Naive thymus-derived CD4-positive, alpha-beta T cell (primary cell): ENCODE measurements around the gene ELAVL1. TPM values are rescaled to one million over a fixed set of nuclear protein-coding genes. Genes with fewer than 3 reads are reported as not detected.

Source experiments
- ATAC-seq: fragments of 150-1000 bp; cut with Tn5 transposase; 2 replicates; pipeline ENCODE4 v1.10.0; 2021; ENCODE audit warnings: mild to moderate bottlenecking, moderate library complexity
- CTCF ChIA-PET: fragments of 350-600 bp; sonication (Branson Sonifier 250); formaldehyde crosslinking; loops from one replicate; lab custom pipeline; 2021; ENCODE audit warnings: antibody characterized with exemption; lab: Charles Lee
- POLR2A ChIA-PET: fragments of 350-600 bp; sonication (Branson Sonifier 250); formaldehyde crosslinking; loops from one replicate; lab custom pipeline; 2021; ENCODE audit warnings: antibody characterized with exemption, inconsistent platforms; lab: Charles Lee
- DNase-seq, 9 donors: peaks; one replicate each; pipeline versions ENCODE4 v3.0.0 to v3.0.0-alpha.2; 2020 to 2022; ENCODE audit warnings: mixed read lengths in 1 of 9
- H3K27ac ChIP-seq: one replicate; pipeline ENCODE4 v1.7.0; 2013; ENCODE audit warnings: mild to moderate bottlenecking, low read depth, low read length, moderate library complexity
- H3K27me3 ChIP-seq, 2 donors: one replicate each; pipeline ENCODE4 v1.7.0; 2013; ENCODE audit warnings: low read length in 2 of 2, mild to moderate bottlenecking in 2 of 2, moderate library complexity in 2 of 2; ENCODE audit not compliant: control insufficient read depth in 2 of 2, insufficient read depth in 2 of 2
- H3K36me3 ChIP-seq, 3 experiments: 1 replicate in 2 of 3; 2 replicates in 1 of 3; pipeline ENCODE4 v1.7.0; 2013; ENCODE audit warnings: low read length in 3 of 3, mild to moderate bottlenecking in 3 of 3, moderate library complexity in 1 of 3; ENCODE audit not compliant: insufficient read depth in 3 of 3, control insufficient read depth in 2 of 3
- H3K4me1 ChIP-seq, 2 donors: one replicate each; pipeline ENCODE4 v1.7.0; 2013; ENCODE audit warnings: low read length in 2 of 2, mild to moderate bottlenecking in 2 of 2, moderate library complexity in 1 of 2; ENCODE audit not compliant: control insufficient read depth in 2 of 2, insufficient read depth in 2 of 2
- H3K4me3 ChIP-seq: 2 replicates; pipeline ENCODE4 v1.7.0; 2013; ENCODE audit warnings: mild to moderate bottlenecking, low read length
- H3K9me3 ChIP-seq, 3 experiments: 1 replicate in 2 of 3; 2 replicates in 1 of 3; pipeline ENCODE4 v1.7.0; 2013; ENCODE audit warnings: low read length in 3 of 3; ENCODE audit not compliant: control insufficient read depth in 2 of 3
- H3K27ac Mint-ChIP-seq, 9 donors: one replicate each; pipeline ENCODE4 v1.8.0; 2020 to 2022; ENCODE audit warnings: mixed read lengths in 9 of 9, mild to moderate bottlenecking in 8 of 9, moderate library complexity in 5 of 9, inconsistent platforms in 2 of 9
- H3K27me3 Mint-ChIP-seq, 5 donors: one replicate each; pipeline ENCODE4 v1.8.0; 2021 to 2022; ENCODE audit warnings: mixed read lengths in 5 of 5, mild to moderate bottlenecking in 1 of 5
- H3K36me3 Mint-ChIP-seq, 5 donors: one replicate each; pipeline ENCODE4 v1.8.0; 2020 to 2022; ENCODE audit warnings: mixed read lengths in 5 of 5, mild to moderate bottlenecking in 3 of 5, inconsistent platforms in 1 of 5
- H3K4me1 Mint-ChIP-seq, 7 donors: one replicate each; pipeline ENCODE4 v1.8.0; 2020 to 2022; ENCODE audit warnings: mixed read lengths in 7 of 7, mild to moderate bottlenecking in 3 of 7, inconsistent platforms in 1 of 7
- H3K4me3 Mint-ChIP-seq, 10 donors: one replicate each; pipeline ENCODE4 v1.8.0; 2020 to 2022; ENCODE audit warnings: mild to moderate bottlenecking in 10 of 10, mixed read lengths in 10 of 10, moderate library complexity in 6 of 10, inconsistent platforms in 2 of 10
- H3K9me3 Mint-ChIP-seq, 11 donors: one replicate each; pipeline ENCODE4 v1.8.0; 2020 to 2022; ENCODE audit warnings: mixed read lengths in 11 of 11, mild to moderate bottlenecking in 4 of 11, inconsistent platforms in 1 of 11, moderate library complexity in 1 of 11
- intact Hi-C, 2 donors: fragments of 100-400 bp; cut with micrococcal nuclease; formaldehyde crosslinking; loops; one replicate each; pipeline ENCODE4 v1.15.1; 2023
- polyA plus RNA-seq, 2 donors: library from polyadenylated mRNA; unstranded; fragments of 300-500 nt; fragmentation: Illumina TruSeq; gene quantifications; one replicate each; pipeline ENCODE4 v1.2.3, GENCODE V29; 2021
- total RNA-seq, 6 experiments: library from RNA in 5 of 6; stranded (reverse) in 5 of 6; gene quantifications; 1 replicate in 5 of 6; 2 replicates in 1 of 6; pipeline ENCODE4 v1.2.3 and lab custom pipeline; 2021 to 2026

ELAVL1 gene
- total and polyA plus RNA-seq, 7 experiments from 2014 or later = 32.4 to 117 (median 49.6) TPM

DNA sequence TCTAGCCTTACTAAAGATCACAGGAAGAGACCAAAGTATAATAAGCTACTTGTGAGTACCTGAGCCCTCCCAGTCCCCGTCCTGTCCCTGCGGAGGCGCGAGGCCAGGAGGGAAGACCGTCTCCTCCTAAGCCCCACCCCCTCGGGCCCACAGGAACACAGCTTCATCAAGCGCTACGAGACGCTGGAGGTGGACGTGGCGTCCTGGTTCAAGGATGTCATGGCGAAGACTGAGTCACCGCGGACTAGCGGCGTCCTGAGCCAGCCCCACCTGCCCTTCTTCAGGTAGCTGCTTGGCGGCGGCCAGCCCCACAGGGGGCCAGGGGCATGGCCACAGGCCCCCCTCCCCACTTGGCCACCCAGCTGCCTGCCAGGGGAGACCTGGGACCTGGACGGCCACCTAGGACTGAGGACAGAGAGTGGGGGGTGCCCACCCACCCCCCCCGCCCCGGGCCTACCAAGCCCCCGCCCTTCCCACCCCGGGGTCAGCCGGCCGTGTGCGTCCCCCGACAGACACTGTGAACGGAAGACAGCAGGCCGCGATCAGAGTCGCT, 93.2 kb downstream of the ELAVL1 start:
- Mint-ChIP-seq H3K36me3 (peaks cover 4 to 20% (median 8%) of the 10 kb centered on the region in 5 donors), H3K9me3 (peaks cover 0 to 2% (median 0%) of the 10 kb centered on the region in 11 donors), H3K27me3 (peaks cover 0 to 16% (median 8%) of the 10 kb centered on the region in 5 donors), H3K27ac (peak overlapping the region in 1 of 9 donors; percentile 52), H3K4me1 (peaks cover 0 to 20% (median 14%) of the 10 kb centered on the region in 7 donors), H3K4me3 (no peak overlapping the region)
- ChIA-PET CTCF (interaction anchor here (0.6 to 0.7 kb wide), 2 partner anchors 16 to 1157 kb away, joined by 4 read pairs; no protein-coding TSS in a partner anchor), POLR2A (interaction anchor here (1.0 to 1.6 kb wide), 2 partner anchors 8 to 9 kb away, joined by 3 to 8 read pairs; partner anchors contain the start of gene SNAPC2)
- intact Hi-C loops = loop anchor here in 1 of 2 donors (10.0 kb wide), 1 partner anchor 1797 kb away; the partner anchor contains the start of gene RFX2
- H3K4me1 ChIP-seq = peaks cover 5 to 8% of the 10 kb centered on the region in 2 donors
- peaks cover 3 to 5% of the 10 kb centered on the region in 2 donors for H3K27me3 ChIP-seq
- no peak overlapping the region for H3K27ac ChIP-seq
- H3K9me3 ChIP-seq = no peaks in the 10 kb centered on the region
- ATAC-seq = no peak
- no peak for DNase-seq
- H3K4me3 ChIP-seq = no peak overlapping the region
- peaks cover 0 to 51% (median 2%) of the 10 kb centered on the region in 3 experiments for H3K36me3 ChIP-seq

DNA sequence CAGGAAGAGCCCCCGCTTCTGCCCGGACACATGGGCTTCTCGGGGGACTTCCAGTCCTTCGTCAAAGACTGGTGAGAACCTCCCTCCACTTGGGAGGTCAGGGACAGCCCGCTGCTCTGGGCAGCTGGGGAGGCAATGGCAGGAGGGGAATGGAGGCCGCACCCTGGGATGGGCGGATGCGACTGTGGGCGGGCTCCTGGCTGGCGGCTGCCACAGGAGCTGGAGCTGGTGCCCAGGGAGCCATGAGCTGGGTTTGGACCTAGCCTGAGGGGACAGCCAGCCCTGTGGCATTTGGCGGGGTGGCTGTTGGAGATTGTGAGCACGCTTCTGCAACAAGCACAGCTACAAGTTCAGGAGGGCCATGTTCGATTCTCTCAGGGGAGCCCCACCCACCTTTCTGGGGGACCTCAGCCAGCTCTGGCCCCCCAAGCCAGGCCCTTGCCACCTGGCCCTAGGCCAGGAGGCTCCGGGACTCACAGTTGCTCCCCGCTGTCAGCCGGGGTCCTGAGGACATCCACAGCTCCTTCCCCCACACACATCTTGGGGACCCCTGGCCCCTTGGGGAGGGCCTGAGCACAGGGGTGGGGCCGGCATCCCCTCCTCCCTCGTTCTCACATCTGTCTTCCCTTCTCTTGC, 93.8 kb downstream of the ELAVL1 start:
- POLR2A ChIA-PET = interaction anchor here (1.0 to 1.6 kb wide), 2 partner anchors 9 kb away, joined by 3 to 8 read pairs; partner anchors contain the start of gene SNAPC2
- H3K4me1 Mint-ChIP-seq = peaks cover 0 to 19% (median 13%) of the 10 kb centered on the region in 7 donors
- no peak overlapping the region for H3K4me3 Mint-ChIP-seq
- peaks cover 0 to 13% (median 8%) of the 10 kb centered on the region in 5 donors for H3K27me3 Mint-ChIP-seq
- no peak for DNase-seq
- intact Hi-C loops = loop anchor here in 1 of 2 donors (10.0 kb wide), 1 partner anchor 1797 kb away; the partner anchor contains the start of gene RFX2
- Histone ChIP-seq H3K27ac (no peak overlapping the region), H3K4me3 (no peak overlapping the region), H3K9me3 (no peaks in the 10 kb centered on the region), H3K36me3 (peaks cover 0 to 51% (median 4%) of the 10 kb centered on the region in 3 experiments), H3K4me1 (peaks cover 0 to 4% of the 10 kb centered on the region in 2 donors), H3K27me3 (peaks cover 0 to 3% of the 10 kb centered on the region in 2 donors)
- peaks cover 0 to 2% (median 0%) of the 10 kb centered on the region in 11 donors for H3K9me3 Mint-ChIP-seq
- CTCF ChIA-PET = interaction anchor here (0.5 to 0.7 kb wide), 3 partner anchors 15 to 1156 kb away, joined by 4 to 7 read pairs (median 4); no protein-coding TSS in a partner anchor
- no peak for ATAC-seq
- H3K27ac Mint-ChIP-seq = peak overlapping the region in 1 of 9 donors; percentile 52
- H3K36me3 Mint-ChIP-seq = peaks cover 4 to 20% (median 8%) of the 10 kb centered on the region in 5 donors

DNA sequence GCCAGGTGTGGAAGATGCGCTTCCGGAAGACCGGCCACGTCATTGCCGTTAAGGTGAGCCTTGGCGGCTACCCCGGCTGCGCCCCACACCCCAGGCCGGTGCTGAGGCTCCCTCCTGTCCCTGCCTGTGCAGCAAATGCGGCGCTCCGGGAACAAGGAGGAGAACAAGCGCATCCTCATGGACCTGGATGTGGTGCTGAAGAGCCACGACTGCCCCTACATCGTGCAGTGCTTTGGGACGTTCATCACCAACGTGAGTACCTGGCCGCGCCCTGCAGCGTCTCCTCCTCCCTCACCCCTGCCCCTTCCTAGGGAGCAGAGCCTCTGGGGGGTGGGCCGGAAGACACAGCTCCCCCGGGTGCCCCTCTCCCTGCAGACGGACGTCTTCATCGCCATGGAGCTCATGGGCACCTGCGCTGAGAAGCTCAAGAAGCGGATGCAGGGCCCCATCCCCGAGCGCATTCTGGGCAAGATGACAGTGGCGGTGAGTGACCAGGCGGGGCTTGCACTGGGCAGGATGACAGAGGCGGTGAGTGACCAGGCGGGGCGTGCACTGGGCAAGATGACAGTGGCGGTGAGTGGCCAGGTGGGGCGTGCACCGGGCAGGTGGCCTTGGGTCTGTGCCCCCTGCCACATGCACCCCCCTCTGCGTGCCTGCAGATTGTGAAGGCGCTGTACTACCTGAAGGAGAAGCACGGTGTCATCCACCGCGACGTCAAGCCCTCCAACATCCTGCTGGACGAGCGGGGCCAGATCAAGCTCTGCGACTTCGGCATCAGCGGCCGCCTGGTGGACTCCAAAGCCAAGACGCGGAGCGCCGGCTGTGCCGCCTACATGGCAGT, 94.9 kb downstream of the ELAVL1 start:
- CTCF ChIA-PET = interaction anchor here (0.5 to 0.6 kb wide), 2 partner anchors 11 to 85 kb away, joined by 3 to 7 read pairs; no protein-coding TSS in a partner anchor
- POLR2A ChIA-PET = no interaction called here
- DNase-seq (no peak), ATAC-seq (no peak)
- Mint-ChIP-seq H3K4me3 (no peak overlapping the region), H3K4me1 (peaks cover 2 to 24% (median 12%) of the 10 kb centered on the region in 7 donors), H3K9me3 (peaks cover 0 to under 1% (median 0%) of the 10 kb centered on the region in 11 donors), H3K27me3 (peaks cover 0 to 11% (median 3%) of the 10 kb centered on the region in 5 donors), H3K36me3 (peaks cover 4 to 22% (median 10%) of the 10 kb centered on the region in 5 donors), H3K27ac (no peak overlapping the region)
- H3K36me3 ChIP-seq = peaks cover 0 to 59% (median 4%) of the 10 kb centered on the region in 3 experiments
- intact Hi-C loops = loop anchor here in 1 of 2 donors (10.0 kb wide), 1 partner anchor 1796 kb away; the partner anchor contains the start of gene RFX2
- no peaks in the 10 kb centered on the region for H3K9me3 ChIP-seq
- H3K4me1 ChIP-seq = peaks cover 1 to 3% of the 10 kb centered on the region in 2 donors
- no peak overlapping the region for H3K27ac ChIP-seq
- peaks cover 0 to 3% of the 10 kb centered on the region in 2 donors for H3K27me3 ChIP-seq
- no peak overlapping the region for H3K4me3 ChIP-seq

DNA sequence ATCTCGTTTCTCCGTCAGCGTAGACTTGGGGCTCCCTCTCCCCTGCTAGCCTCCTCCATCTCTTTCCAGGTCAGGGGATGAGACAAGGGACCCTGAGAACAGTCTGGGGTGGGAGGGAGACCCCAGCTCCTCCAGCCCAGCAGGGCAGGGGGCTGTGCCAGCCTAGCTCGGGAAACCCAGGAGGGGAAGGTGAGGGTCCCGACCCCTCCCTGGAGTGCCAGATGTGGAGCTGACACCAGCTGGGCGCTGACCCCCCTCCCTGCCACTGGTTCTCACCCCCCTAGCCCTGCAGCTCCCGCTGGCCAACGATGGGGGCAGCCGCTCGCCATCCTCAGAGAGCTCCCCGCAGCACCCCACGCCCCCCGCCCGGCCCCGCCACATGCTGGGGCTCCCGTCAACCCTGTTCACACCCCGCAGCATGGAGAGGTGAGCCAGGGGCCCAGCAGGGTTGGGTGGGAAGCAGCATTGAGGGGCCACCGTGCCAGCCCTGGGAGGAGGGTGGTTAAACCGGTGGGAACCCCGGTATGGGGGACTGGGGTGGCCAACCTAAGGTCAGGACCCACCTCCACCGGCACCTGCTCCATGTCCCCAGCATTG, 95.9 kb downstream of the ELAVL1 start:
- peaks cover 0 to 63% (median 4%) of the 10 kb centered on the region in 3 experiments for H3K36me3 ChIP-seq
- peaks cover 5 to 29% (median 10%) of the 10 kb centered on the region in 5 donors for H3K36me3 Mint-ChIP-seq
- no peak for ATAC-seq
- H3K9me3 ChIP-seq = no peaks in the 10 kb centered on the region
- no peak for DNase-seq
- no peak overlapping the region for H3K4me3 ChIP-seq
- H3K27ac Mint-ChIP-seq = no peak overlapping the region
- intact Hi-C loops = loop anchor here in 1 of 2 donors (10.0 kb wide), 1 partner anchor 1795 kb away; the partner anchor contains the start of gene RFX2
- peaks cover 11 to 12% of the 10 kb centered on the region in 2 donors for H3K4me1 ChIP-seq
- H3K9me3 Mint-ChIP-seq = peaks cover 0 to 2% (median 0%) of the 10 kb centered on the region in 11 donors
- ChIA-PET CTCF (no interaction called here), POLR2A (no interaction called here)
- H3K27me3 ChIP-seq = no peaks in the 10 kb centered on the region
- no peak overlapping the region for H3K4me3 Mint-ChIP-seq
- no peak overlapping the region for H3K27ac ChIP-seq
- H3K27me3 Mint-ChIP-seq = peaks cover 0 to 4% (median 0%) of the 10 kb centered on the region in 5 donors
- peaks cover 12 to 31% (median 20%) of the 10 kb centered on the region in 7 donors for H3K4me1 Mint-ChIP-seq

DNA sequence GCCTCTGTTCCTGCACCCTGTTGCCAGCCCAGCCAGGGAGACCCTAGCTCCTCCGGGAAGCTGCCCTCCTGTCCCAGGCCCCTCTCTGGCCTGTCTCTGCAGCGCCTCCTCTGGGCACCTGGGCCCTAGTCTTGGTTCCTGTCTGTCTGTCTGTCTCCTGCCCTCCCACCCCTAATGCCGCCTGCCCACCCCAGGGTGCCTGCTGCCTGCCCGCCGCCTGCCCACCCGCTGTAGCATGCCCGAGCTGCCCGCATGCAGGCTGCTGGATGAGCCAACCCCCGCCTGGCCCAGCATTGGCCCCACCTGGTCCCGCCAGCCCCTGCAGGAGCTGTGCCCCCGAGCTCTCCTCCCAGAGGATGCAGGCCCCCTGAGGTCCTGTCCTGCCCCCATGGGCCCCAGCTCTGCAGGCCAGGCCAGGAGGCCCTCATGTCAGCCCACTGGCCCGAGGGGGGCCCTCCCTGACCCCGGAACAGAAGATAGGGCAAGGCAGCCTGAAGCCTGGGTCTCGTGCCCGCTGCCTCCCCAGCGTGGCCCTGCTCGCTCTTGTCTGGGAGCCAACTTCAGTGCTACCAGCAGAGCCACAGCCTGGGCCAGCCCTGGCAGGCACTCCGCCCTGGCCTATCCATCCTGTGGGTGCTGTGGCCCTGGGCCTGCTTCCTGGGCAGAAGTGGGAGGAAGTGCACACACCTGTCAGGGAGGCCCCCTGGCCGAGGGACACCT, 96.5 kb downstream of the ELAVL1 start:
- Histone ChIP-seq H3K4me3 (no peak overlapping the region), H3K27me3 (no peaks in the 10 kb centered on the region), H3K27ac (no peak overlapping the region), H3K4me1 (peaks cover 15 to 17% of the 10 kb centered on the region in 2 donors), H3K36me3 (peaks cover 0 to 63% (median 4%) of the 10 kb centered on the region in 3 experiments), H3K9me3 (no peaks in the 10 kb centered on the region)
- peaks cover 0 to 2% (median 0%) of the 10 kb centered on the region in 11 donors for H3K9me3 Mint-ChIP-seq
- no peak overlapping the region for H3K4me3 Mint-ChIP-seq
- H3K27me3 Mint-ChIP-seq = no peaks in the 10 kb centered on the region
- ChIA-PET CTCF (interaction anchor here (1.3 kb wide), 1 partner anchor 9 kb away, joined by 3 read pairs; no protein-coding TSS in a partner anchor), POLR2A (interaction anchor here (0.6 to 1.6 kb wide), 2 partner anchors 11 to 19 kb away, joined by 4 to 8 read pairs; partner anchors contain the start of gene SNAPC2)
- H3K36me3 Mint-ChIP-seq = peaks cover 5 to 29% (median 11%) of the 10 kb centered on the region in 5 donors
- peaks cover 12 to 33% (median 21%) of the 10 kb centered on the region in 7 donors for H3K4me1 Mint-ChIP-seq
- no peak overlapping the region for H3K27ac Mint-ChIP-seq
- ATAC-seq (no peak), DNase-seq (no peak)
- intact Hi-C loops = no loop called here
